HG03139 (cell line): ENCODE data around the gene GFY.
"Not testable (repeated sequence)": the region's sequence is repeated elsewhere in the genome, so short reads cannot be mapped to it uniquely, and the experiment has no call there.

Experiments
- ATAC-seq: cut with Tn5 transposase; IDR thresholded peaks from one replicate; pipeline ENCODE4 v1.9.1; 2021; ENCODE audit not compliant: unreplicated experiment

GFY gene

GRCh38 chr19:49468199-49468598 is 43.0 kb downstream of the GFY start:
- ATAC-seq = no peak

- peak; percentile 59 for ATAC-seq
These were observed 43.7 kb downstream of the GFY start for GRCh38 chr19:49468746-49469447.

- ATAC-seq = peak; percentile 38
These were observed 44.8 kb downstream of the GFY start for GRCh38 chr19:49469828-49470614.

GRCh38 chr19:49470615-49470978 is 45.4 kb downstream of the GFY start:
- no peak for ATAC-seq

- ATAC-seq = no peak
These were observed 47.7 kb downstream of the GFY start for GRCh38 chr19:49472936-49473335.

- not testable (repeated sequence) for ATAC-seq
These were observed 48.3 kb downstream of the GFY start for GRCh38 chr19:49473501-49473867.

- ATAC-seq = no peak
These were observed 48.8 kb downstream of the GFY start, which contains the start of gene FLT3LG for GRCh38 chr19:49473868-49474541. TSS of gene FLT3LG (plus strand) at chr19:49474215. CDS start at chr19:49474640, 425 bp downstream.

GRCh38 chr19:49474542-49474924 is 49.3 kb downstream of the GFY start:
- ATAC-seq = no peak

GRCh38 chr19:49475191-49475917 is 50.2 kb downstream of the GFY start:
- no peak for ATAC-seq

- no peak for ATAC-seq
These were observed 51.0 kb downstream of the GFY start for GRCh38 chr19:49475995-49476880.
